ENCODE data around the gene EIPR1.
"Not testable (repeated sequence)": the region's sequence is repeated elsewhere in the genome, so short reads cannot be mapped to it uniquely, and the experiment has no call there.

- not testable (repeated sequence) for TF ChIP-seq MAX (IDR thresholded peaks at IDR 0.05; ENCODE audit: insufficient read depth, insufficient read length); POLR2A (IDR thresholded peaks at IDR 0.05; ENCODE audit: low read depth, low read length); EZH2 (IDR thresholded peaks at IDR 0.05; ENCODE audit: borderline replicate concordance, low read depth, low read length, severe bottlenecking)
Measured at GRCh38 chr2:3357446-3357845, 20.2 kb downstream of the EIPR1 start.
